Erythroblast (primary cell): ENCODE results near the gene PTGES2.

Source experiments
- DNase-seq, 2 experiments: peaks; one replicate each; lab custom pipeline; 2025; lab: John Stamatoyannopoulos, UW
- GATA1 ChIP-seq: IDR thresholded peaks from 2 replicates; pipeline ENCODE4 v1.6.1; 2011; ENCODE audit warnings: low read depth, mild to moderate bottlenecking, control low read depth, low read length, moderate library complexity
- POLR2A ChIP-seq: IDR thresholded peaks from 2 replicates; pipeline ENCODE4 v1.6.1; 2011; ENCODE audit warnings: mild to moderate bottlenecking, low read length

The PTGES2 gene

DNA sequence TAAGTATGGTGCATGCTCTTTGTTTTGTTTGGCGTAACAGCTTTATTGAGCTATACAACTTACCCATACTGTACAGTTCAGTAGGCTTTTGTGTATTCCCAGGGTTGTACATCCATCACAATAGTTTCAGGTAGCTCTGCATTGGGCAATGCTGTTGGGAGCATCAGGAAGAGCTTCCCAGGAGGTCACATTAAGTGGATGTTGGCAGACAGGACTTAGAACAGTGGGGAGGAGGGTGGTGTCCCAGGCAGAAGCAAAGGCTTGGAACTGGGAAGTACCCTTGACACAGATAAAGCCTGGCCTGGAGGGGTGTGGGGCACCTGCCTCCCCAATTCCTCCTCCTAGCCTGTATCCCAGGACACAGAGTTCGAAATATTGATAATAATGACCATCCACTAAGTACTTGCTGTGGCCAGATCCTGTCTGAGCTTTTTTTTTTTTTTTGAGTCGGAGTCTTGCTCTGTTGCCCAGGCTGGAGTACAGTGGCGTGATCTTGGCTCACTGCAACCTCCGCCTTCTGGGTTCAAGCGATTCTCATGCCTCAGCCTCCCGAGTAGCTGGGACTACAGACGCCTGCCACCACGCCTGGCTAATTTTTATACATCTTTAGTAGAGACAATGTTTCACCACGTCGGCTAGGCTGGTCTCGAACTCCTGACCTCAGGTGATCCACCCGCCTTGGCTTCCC is 33.8 kb upstream of the PTGES2 start:
- no peak for TF ChIP-seq GATA1
- no peak for TF ChIP-seq POLR2A
- no peak for DNase-seq

DNA sequence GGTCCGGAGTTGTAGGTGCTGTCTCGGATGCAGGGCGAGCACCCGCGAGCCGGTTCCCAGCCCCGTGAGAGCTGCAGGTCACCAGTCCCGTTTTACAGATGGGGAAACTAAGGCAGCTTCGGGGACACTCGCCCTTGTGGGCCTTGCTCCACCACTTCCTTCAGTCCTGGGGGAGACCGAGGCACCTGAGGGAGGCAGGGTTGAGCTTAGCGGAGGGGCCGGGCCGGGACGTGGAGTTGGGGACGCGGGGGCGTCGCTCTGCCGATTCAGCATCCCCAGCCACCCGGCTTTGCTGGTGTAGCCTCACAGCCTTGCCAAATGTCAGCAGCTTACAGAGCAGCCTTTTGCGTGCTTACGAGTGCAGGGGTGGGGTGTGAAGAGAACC is 33.1 kb upstream of the PTGES2 start:
- TF ChIP-seq POLR2A (no peak), GATA1 (no peak)
- peak; percentile 48 to 57 for DNase-seq

DNA sequence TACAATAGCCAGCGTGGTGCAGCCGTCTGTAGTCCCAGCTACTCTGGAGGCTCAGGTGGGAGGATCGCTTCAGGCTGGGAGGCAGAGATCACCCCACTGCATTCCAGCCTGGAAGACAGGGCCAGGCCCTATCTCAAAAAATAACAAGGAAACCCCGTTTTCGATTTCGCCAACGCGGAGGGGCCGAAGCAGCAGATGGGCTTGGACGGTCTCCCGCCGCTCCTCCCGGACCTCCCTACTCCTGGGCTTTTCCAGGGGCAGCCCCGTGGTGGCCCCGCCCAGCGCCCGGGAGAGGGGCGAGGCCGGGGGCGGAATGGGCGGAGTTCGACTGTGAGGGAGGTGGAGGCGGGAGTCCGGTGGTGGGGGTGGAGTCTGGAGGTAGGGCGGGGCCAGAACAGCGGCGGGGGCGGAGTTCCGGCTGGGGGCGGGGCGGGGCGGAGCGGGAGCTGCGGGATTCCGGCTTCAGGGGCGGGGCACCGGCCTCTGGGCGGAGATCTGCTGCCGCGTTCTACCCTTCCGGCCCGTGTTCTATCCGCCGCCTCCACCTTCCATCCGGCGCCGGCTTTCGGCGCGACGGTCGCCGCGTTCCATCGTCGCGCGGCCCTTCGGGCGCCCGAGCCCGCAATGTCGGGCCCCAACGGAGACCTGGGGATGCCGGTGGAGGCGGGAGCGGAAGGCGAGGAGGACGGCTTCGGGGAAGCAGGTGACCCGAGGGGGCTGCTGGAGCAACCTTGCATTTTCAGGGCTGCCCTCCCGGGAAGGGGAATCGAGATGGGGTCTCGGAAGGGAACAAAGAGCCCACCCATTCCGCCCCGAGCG is 32.5 kb upstream of the PTGES2 start, which contains the start of gene BBLN:
TSS of gene BBLN (plus strand) at position 482 of the 819 bp plus-strand sequence. CDS start at position 625, 143 bp downstream.
- DNase-seq: peak; percentile 92 to 96
- TF ChIP-seq POLR2A (peak; percentile 79), GATA1 (no peak)

DNA sequence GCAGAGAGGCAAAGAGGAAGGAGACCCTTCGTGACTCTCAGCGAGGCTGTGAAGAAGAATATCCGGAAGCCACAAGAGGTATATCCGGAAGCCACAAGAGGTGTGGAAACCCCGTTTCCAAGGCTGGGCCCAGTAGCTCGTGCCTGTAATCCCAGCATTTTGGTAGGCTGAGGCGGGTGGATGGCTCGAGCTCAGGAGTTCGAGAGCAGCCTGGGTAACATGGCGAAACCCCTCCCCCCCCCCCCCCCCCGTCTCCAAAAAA is 31.9 kb upstream of the PTGES2 start:
- DNase-seq: peak in 1 of 2 experiments; percentile 62
- TF ChIP-seq POLR2A (no peak), GATA1 (no peak)

DNA sequence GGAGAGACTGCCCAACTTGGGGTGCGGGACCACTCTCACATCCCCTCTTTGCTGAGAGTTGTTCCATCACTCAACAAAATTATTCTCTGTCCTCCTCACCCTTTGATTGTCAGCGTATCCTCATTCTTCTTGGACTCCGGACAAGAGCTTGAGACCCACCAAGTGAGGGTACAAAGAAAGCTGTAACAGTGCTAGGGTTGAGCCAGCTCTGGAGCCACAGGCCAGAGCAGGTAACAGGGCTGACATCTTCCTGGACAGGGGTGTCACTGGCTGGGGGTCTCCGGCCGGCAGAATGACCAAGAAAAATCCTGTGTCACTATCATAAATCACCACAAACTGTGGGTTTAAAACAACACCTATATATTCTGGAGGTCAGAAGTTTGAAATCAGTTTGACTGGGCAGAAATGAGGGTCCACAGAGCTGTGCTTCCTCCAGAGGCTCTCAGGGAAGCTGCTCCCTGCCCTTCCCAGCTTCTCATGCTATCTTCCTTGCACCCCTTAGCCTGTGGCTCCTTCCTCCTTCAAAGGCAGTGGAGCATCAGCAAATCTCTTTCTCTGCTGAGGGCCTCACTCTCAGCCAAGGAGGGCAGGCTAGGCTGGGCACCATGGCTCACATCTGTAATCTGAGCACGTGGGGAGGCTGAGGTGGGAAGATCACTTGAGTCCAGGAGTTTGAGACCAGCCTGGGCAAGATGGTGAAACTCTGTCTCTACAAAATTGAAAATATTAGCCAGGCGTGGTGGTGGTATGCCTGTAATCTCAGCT is 28.4 kb upstream of the PTGES2 start:
- TF ChIP-seq GATA1 (no peak), POLR2A (no peak)
- DNase-seq: no peak

DNA sequence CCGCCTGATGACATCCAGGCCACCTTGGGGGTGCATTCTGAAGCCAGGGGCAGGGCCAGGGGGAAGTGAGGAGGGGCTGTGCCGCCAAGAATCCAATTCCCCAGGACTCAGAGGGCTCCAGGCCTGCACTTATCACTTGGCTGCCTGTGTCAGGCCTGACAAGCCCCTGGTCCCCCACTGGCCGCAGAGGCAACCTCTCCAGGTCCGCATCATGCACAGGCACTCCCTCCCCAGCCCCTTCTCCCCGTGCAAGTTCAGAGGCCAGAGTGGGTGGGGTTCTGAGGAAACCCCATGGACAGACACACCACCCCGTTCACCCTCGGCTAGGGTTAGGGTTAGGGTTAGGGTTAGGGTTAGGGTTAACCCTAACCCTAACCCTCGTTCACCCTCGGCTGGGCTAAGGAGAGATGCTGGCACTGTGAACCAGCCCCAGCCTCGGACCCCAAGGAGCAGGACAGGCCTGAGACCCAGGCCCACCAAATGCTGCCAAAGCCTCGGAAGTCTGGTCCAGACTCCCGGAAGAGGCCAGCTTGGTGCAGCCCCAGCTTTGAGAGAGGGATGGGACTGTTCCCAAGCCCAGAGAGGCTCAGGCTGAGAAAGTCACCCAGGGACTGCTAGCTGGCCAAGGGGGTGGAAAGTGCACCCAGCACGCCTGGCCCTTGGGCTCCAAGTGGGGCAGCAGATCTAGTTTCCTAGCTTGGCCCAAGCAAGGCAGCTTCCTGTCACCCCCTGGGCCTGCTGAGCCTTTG is 26.6 kb upstream of the PTGES2 start:
- TF ChIP-seq POLR2A: no peak
- no peak for TF ChIP-seq GATA1
- DNase-seq: no peak

DNA sequence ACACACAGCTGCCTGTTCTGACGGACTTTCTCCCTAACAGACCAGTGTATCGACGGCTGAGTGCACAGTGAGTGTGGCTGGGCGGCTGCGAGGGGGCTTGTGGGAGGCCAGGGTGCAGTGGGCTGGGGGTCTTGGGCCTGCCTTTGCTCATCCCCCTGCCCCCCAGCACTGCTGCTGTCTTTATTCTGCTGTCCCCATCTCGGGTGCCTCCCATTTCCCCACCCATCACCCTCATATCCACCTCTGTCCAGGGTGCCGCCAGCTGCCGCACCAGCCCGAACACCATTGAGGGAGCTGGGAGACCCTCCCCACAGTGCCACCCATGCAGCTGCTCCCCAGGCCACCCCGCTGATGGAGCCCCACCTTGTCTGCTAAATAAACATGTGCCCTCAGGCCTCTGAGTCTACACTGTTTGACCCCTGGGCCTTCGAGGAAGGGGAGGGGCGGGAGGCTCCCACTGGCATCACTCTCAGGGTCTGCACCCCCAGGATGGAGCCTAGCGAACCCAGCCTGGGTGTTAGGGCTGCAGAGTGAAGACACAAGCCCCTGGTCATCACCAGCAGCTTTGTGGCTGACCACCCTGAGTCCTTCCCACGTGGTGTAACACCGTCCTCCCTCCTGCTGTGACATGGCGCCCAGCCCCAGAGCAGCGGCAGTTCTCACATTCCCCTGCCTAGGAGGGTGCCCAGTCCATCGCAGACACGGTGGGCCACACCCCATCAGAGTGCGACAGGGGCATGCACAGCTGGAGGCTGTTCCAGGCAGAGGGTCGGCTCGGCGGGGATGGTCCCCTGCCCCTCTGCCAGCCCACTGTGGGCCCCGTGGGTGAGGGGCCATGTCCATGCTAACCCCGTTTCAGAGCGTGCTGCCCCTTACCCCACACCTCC is 25.8 kb upstream of the PTGES2 start:
- no peak for DNase-seq
- TF ChIP-seq POLR2A (no peak), GATA1 (no peak)

DNA sequence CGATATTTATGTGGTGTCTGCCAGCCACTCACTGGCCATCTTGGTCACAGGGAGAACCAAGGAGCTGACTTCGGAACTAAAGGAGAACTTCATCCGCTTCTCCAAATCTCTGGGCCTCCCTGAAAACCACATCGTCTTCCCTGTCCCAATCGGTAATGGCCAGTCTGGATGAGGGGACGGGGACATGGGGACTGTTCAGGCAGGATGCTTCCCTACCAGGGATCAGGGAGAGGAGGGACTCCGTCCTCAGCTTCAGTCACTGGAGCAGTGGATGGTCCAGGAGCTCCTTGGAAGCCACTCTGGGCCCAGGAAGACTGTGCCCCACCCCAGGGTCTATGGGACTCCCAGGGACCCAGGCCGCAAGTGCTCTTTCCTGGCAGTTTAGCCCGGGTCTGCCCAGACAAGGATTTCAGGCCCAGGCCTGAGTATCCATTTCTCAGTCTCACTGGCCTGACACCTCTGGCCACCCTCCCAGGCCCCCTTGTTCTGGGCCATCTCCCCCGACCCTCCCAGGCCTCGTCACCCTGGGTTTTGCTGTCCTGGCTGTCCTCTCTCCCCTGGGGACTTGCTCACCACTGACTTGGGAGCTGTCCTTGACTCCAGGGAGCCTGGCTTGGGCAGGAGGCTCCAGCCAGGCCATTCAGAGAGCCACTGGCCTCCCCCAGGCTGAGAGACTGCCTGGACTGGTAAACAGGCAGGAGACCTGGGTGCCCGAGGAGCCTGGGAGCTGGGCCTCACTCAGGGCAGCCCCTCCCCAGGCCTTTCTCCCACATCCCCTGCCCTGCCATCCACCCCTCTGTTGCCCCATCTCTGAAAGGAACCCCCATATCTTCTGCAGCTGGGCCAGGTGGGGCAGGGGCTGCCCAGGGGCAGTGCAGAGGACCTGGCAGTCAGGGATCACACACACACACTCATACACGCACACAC is 24.9 kb upstream of the PTGES2 start:
- DNase-seq: no peak
- TF ChIP-seq POLR2A: no peak
- TF ChIP-seq GATA1: no peak

DNA sequence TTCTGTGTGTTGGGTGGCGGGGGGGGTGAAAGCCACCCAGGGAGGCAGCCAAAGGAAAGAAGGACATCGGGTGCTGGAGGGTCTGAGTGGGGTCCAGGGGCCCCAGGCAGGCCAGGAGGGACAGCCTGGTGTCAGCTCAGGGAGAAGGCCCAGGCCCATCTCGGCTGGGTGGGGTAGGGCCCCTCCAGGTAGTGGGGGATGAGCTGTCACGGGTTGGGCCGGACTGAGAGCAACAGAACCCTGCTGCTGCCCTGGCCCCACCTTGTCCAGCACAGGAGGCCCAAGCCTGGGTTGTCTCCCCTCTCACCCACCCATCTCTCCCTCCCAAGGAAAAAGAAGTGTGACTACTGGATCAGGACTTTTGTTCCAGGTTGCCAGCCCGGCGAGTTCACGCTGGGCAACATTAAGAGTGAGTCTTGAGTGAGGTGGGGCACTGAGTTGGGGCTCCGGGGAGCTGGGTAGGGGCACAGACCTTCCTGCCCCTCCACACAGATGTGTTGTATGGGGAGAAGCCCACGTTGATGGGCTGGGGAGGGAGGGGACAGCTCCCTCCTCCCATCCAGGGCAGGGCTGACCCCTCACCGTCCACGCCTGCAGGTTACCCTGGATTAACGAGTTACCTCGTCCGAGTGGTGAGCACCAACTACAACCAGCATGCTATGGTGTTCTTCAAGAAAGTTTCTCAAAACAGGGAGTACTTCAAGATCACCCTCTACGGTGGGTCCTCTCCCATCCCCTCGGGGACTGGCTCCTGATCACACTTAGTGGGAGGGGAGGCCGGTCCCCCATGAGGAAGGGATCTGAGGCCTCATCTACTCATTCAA is 24.0 kb upstream of the PTGES2 start:
- no peak for DNase-seq
- TF ChIP-seq GATA1: no peak
- TF ChIP-seq POLR2A: no peak

DNA sequence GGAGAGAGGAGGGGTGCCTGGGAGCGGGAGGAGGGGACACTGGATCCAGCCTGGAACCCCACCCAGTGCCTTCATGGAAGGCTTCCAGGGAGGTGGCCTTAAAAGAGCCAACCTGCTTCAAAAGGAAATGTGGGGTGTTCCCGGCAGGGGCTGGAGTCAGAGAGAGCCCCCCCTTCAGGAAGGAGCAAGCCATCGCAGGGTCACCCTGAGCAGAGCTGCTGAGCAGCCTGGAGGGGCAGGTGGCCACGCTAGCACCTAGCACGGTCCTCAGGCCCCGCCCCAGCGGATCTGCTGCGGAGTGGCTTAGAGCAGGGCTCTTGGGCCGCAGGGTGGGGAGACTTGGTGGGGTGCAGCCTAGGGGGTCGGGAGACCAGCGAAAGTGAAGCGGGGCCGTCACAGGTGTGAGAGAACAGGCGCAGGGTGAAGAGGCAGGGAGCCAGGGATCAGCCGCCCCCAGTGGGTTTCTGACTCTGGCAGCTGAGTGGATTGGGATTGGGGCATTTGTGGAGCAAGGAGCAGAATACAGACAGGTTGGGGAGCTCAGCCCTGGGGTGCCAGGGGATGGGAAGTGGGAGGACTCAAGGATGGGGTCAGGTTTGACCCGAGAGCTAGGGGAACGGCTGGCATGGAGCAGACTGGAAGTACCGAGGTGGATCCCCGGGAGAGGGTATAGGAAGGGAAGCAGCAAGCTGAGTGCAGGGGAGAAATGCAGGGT is 23.2 kb upstream of the PTGES2 start:
- DNase-seq: peak; percentile 51 to 56

More for the DNA sequence above, 23.2 kb upstream of the PTGES2 start:
- TF ChIP-seq GATA1 (no peak), POLR2A (no peak)
